ENCODE data around the gene TYW5. TPM values are rescaled to one million over a fixed set of nuclear protein-coding genes. Genes with fewer than 3 reads are reported as not detected.

The TYW5 gene, protein sequence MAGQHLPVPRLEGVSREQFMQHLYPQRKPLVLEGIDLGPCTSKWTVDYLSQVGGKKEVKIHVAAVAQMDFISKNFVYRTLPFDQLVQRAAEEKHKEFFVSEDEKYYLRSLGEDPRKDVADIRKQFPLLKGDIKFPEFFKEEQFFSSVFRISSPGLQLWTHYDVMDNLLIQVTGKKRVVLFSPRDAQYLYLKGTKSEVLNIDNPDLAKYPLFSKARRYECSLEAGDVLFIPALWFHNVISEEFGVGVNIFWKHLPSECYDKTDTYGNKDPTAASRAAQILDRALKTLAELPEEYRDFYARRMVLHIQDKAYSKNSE
- 5.3 TPM for polyA plus RNA-seq (2013, experiment 1 of 2; ENCODE audit: insufficient read length)
- 6.1 TPM for polyA plus RNA-seq (2013, experiment 2 of 2; ENCODE audit: insufficient read length)

- peak; percentile 86 for DNase-seq
Measured at GRCh38 chr2:199955339-199956061, at the start of gene TYW5, which contains the start of gene MAIP1. Gene TYW5 (minus strand): TSS chr2:199955491. CDS start chr2:199955470, 21 bp downstream. Gene MAIP1 (plus strand): TSS chr2:199955582. CDS start chr2:199955799, 217 bp downstream.

DNA sequence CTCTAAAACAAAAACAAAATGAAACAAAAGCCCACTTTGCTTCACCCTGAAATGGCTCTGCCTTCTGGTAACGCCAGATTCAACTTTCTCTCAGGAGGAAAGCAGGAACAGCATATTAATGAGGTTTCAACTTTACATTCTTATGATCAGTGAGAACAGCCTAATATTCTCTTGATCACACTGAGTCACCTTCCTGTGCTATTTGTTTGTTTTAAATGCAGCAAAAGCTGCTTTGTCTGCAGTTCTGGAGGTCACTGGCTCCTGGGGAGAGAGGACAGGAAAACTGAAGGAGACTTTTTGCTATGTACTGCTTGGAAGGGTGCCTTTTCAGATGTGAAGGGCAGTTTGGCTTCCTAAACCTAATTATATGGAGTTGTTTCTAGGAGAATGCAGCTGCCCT, 48.2 kb upstream of the TYW5 start:
- peak; percentile 16 for DNase-seq

DNA sequence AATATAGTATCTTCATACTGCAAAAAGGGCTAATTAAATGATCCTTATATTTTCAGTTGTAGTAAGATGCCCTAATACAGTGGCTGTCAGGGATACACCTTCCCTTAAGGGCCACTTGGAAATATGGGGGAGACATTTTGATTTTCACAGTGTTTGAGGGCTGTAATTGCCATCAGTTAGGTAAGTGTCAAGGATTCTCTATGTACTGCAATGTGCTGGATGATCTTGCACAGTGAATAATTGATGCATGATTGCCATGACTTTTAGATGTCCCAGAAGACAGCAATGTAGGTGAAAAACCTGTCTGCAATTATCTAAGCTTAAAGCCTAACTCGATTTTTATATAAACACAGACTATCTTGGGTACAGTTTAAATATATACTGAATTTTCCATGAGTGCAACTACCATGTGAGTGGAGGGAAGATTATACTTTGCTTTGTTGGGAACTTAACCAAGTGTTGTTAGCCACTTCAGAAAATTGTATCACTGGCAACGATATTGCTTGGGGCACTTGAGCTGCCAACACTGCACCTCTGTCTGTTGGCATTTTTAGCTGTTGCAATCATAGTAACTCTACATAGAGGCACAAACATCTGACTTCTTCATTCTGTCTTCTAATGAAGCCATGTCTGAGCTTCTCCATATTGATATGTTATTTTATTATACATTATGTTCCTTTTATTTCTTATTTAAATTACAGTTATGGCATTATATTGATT, 45.3 kb upstream of the TYW5 start:
- DNase-seq = no peak

DNA sequence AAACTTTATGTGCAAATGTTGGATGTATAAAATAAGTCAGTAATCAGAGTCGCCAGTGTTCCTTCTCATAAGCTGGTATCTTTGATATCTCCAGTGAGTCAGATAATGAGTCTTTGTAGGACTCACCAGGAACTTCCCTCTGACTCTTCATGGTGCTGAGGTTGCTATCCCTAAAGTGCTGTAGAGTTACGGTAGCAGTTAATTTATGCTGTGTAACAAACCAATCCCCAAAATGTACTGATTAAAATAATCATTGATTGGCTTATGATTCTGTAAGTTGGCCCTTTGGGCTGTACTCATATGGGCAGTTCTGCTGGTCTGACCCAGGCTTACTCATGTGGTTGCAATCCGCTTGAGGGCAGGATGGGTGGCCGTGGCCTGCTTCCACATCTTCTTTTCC, 43.9 kb upstream of the TYW5 start:
- DNase-seq = no peak

GRCh38 chr2:199997296-199997695, 42.0 kb upstream of the TYW5 start:
- no peak for DNase-seq

DNA sequence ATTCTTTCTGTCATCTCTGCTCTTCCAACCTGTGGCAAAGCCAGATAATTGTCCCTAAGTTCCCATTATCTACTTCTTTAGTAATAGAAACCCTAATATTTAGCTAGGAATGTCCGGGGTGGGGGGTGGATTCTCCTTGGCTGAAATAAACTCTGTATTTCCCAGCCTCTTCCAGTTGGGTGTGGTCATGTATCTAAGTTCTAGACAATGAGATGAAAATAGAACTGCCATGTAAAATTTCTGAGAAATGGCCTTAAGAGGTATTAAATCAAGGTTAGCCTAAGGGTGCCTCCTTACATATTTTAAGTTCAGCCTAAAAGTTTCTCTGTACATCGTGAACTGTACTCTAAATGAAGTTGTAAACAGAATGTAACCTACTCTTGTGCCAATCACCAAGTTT, 39.6 kb upstream of the TYW5 start:
- DNase-seq = no peak

GRCh38 chr2:199994371-199994770, 39.1 kb upstream of the TYW5 start:
- no peak for DNase-seq

DNA sequence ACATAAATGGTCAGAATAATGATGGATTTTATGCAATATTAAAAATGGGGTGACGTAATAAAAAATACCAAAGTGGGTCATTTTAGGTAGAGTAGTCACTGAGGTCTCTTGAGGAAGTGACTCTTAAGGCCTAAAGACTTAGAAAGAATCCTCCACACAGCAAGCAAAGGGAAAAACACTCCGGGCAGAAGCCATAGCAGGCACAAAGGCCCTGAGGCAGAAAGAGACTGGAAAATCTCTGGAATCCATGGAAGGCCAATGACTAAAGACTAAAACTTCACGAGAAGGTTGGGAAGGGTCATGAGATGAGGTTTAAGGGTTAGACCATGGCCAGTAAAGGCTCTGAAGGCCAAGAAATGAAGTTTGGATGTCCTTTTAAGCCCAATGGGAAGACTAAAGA, 37.0 kb upstream of the TYW5 start:
- DNase-seq = no peak

DNA sequence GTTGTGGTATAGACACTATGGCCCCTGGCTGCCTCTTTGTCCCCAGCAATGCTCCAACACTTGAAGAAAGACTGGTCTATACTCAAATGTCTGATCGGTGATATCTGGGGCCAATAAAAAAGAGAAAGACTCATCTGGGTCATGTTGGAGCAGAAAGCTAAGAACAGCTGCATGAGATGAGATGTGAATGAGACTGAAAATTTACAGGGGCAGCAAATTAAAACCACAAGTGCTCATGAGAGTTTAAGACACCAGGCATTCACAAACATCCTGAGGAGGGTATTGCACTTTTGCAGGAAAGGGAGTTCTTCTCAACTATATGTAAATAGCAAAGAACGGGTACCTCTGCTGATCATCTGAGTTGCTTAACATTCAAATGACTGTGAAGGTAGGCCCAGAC, 36.4 kb upstream of the TYW5 start:
- DNase-seq = no peak

- DNase-seq = no peak
Measured at GRCh38 chr2:199989822-199990221, 34.5 kb upstream of the TYW5 start.

DNA sequence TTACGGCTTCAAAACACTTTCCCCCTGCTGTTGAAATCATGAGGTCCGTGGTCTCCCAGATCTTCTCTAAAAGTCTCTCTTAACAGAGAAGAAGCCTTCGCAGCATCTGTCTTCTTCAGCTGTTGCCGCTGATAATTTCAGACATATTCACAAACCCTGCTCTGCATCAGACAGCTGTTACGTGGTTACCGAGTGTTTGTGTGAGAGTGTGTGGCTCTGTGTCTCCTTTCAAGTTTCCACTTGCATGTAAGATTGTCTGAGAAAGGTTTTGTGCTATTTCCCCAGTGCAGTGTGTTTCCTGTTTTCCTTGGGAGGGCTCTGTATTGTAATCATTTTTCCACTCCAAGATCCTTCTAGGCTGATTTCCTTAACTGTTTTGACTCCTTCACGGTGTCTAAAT, 32.9 kb upstream of the TYW5 start:
- DNase-seq = peak; percentile 8

DNA sequence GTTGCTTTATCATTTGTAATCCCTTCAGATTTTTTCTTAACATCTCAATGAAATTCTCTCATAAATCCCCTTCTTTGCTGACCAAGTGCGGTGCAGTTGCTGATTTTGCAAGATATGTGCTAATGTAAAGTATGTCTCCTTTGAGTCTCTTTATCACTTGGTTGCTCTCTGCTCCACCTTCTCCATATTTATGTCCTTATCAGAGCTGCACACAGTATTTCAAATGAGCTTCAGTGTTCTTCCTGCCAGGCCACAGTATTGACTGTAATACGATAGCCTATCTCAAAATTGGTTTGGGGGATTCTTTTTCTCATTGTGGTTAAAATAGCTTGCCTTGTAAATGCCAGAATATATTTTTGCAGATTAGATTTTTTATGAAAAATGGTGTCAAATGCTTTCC, 32.3 kb upstream of the TYW5 start:
- peak; percentile 14 for DNase-seq

GRCh38 chr2:199985625-199986207, 30.4 kb upstream of the TYW5 start:
- peak; percentile 81 for DNase-seq

GRCh38 chr2:199984755-199985154, 29.5 kb upstream of the TYW5 start:
- DNase-seq = no peak

DNA sequence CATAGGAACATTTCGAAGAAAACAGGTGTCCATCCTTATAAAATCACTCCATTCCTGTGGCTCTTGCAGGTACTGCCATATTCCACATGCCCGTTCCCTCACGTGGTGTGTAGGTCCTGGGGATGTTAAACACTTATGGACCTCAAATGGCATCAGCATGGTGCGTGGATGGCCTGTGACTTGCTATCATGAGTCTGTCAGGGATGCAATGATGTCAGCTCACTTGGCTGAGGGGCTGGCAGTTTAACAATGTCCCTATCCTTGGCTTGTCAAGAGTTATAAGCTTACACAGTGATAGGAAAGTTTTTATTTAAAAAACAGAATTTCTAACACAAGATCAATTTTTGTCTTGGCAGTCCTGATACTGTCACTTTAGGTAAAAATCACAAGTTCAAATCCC, 28.9 kb upstream of the TYW5 start:
- no peak for DNase-seq

GRCh38 chr2:199983534-199983933, 28.2 kb upstream of the TYW5 start:
- no peak for DNase-seq

DNA sequence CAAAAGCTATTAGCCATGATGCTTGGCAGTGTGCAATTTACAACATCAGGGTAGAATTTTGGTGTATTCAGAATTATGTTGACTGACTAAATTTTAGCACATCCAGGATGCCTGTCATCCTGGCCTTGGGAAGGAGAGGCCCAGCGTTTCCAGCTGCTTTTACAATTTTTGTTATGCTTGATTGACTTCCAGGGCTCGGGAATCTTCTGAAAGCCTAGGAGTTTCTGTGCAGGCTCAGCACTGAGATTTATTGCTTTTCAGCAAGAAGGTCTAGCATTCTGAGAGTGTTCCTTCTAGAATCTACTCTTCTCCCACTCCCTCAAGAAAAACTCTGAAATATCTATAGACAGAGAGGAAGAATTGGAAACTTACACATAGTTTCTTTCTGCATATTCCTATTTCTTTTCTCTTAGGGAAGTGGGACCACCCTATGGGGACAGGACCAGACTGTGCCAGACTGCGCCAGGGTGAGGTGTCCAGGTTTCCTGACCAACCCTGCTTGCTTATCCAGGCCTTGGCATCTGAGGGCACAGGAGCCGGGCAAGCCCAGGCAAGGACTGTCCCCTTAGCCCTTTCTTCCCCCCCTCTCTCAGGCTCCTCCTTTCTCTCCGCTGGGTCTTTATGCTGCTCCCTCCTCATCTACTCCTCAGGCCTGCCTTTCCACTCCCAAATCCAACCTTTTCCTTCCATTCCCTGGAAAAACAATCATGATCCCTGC, 27.0 kb upstream of the TYW5 start:
- DNase-seq = no peak

DNA sequence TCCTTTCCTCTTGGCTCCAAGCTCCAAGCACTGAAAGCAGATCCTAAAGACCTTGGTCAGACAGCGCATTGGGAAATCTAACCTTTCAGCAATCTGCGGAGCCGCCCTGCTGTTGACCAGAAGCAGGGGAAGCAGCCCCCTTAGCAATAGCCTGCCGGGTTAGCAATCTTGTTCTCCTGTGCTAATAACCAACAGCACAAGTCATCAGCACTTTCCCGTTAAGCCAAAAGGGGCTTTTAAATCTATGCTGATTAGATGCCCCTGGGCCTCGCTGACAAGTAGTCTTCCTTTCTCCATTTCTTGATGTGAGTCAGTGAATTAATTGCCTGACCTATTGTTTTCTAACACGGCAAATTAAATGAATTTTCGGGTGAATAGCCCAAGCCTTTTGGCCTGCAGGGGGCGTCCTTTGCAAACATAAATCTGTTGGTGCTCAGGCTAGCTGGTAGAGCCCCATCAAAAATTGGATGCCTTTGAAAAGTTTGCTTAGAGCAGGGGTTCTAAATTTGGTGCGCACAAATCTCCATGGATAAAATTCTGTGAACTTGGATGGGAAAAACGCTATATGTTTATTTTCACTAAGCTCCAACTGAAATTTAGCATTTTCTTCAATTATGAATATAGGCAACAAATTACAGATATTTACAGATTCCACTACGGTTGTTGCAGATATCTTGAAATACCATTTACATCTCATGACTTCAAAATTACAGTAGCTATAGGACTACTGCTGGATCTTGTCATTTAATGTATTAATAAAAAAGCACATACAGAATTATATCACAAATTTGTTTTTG, 24.7 kb upstream of the TYW5 start:
- DNase-seq = peak; percentile 79

- DNase-seq = no peak
Measured at GRCh38 chr2:199979398-199979797, 24.1 kb upstream of the TYW5 start.

GRCh38 chr2:199977984-199978415, 22.7 kb upstream of the TYW5 start:
- DNase-seq = peak; percentile 53

- peak; percentile 78 for DNase-seq
Measured at GRCh38 chr2:199975273-199975895, 20.1 kb upstream of the TYW5 start.

Measured in fibroblast of skin of scalp (primary cell).